SK-N-SH (cell line): ENCODE data around the gene ACTC1. TPM values are rescaled to one million over a fixed set of nuclear protein-coding genes. Genes with fewer than 3 reads are reported as not detected.
A peak's percentile ranks its signal among the peaks of the same experiment; 100 is the strongest.

ENCODE experiments used
- CTCF ChIA-PET: fragments of 300-600, 350-600 bp; formaldehyde crosslinking; extraction: SDS; loops from one replicate; lab custom pipeline; 2021; lab: Yijun Ruan, JAX
- POLR2A ChIA-PET: fragments of 350-600 bp; sonication (Branson Sonifier 250); formaldehyde crosslinking; extraction: SDS; loops from one replicate; lab custom pipeline; 2020; ENCODE audit warnings: antibody characterized with exemption, inconsistent platforms; lab: Yijun Ruan, JAX
- DNase-seq: peaks from one replicate; pipeline ENCODE4 v3.0.0; 2012
- H2AFZ ChIP-seq: fragments of 200-600 bp; sonication (generic); 2 replicates; pipeline ENCODE4 v1.8.1; 2016; ENCODE audit warnings: antibody characterized with exemption, mild to moderate bottlenecking, low read depth
- H3F3A ChIP-seq: fragments of 200-600 bp; sonication (generic); replicated peaks from 2 replicates; pipeline ENCODE3; 2016; ENCODE audit warnings: antibody characterized with exemption, mild to moderate bottlenecking; ENCODE audit not compliant: insufficient read depth
- H3K27ac ChIP-seq, 2 experiments: fragments of 200-500 bp in 1 of 2; fragments of 200-600 bp in 1 of 2; sonication (Bioruptor generic) in 1 of 2; sonication (generic), shearing (Covaris generic) in 1 of 2; 2 replicates each; pipeline versions ENCODE4 v1.5.1 to v1.6.1; 2014 to 2016; ENCODE audit warnings: low read depth in 2 of 2, inconsistent platforms in 1 of 2, low read length in 1 of 2, mild to moderate bottlenecking in 1 of 2, mixed read lengths in 1 of 2
- H3K27me3 ChIP-seq: fragments of 200-600 bp; sonication (generic), shearing (Covaris generic); 2 replicates; pipeline ENCODE4 v1.6.1; 2016; ENCODE audit warnings: mixed run types; ENCODE audit not compliant: insufficient read depth
- H3K36me3 ChIP-seq, 2 experiments: fragments of 200-500 bp in 1 of 2; fragments of 200-600 bp in 1 of 2; sonication (Bioruptor generic) in 1 of 2; sonication (generic) in 1 of 2; replicated peaks in 1 of 2; 2 replicates each; pipeline versions ENCODE3 to v1.5.1; 2014 to 2016; ENCODE audit warnings: low read length in 1 of 2, mild to moderate bottlenecking in 1 of 2; ENCODE audit not compliant: insufficient read depth in 2 of 2, control insufficient read depth in 1 of 2
- H3K4me1 ChIP-seq, 2 experiments: fragments of 200-500 bp in 1 of 2; fragments of 200-600 bp in 1 of 2; sonication (Bioruptor generic) in 1 of 2; sonication (generic), shearing (Covaris generic) in 1 of 2; 2 replicates each; pipeline versions ENCODE4 v1.5.1 to v1.6.1; 2014 to 2016; ENCODE audit warnings: low read depth in 1 of 2, low read length in 1 of 2, mixed run types in 1 of 2; ENCODE audit not compliant: insufficient read depth in 2 of 2, control insufficient read depth in 1 of 2
- H3K4me2 ChIP-seq: fragments of 200-600 bp; sonication (generic), shearing (Covaris generic); 2 replicates; pipeline ENCODE4 v1.6.1; 2017; ENCODE audit warnings: mixed run types
- H3K4me3 ChIP-seq, 2 experiments: fragments of 200-500 bp in 1 of 2; fragments of 200-600 bp in 1 of 2; sonication (Bioruptor generic) in 1 of 2; sonication (generic), shearing (Covaris generic) in 1 of 2; 2 replicates each; pipeline versions ENCODE4 v1.5.1 to v1.8.1; 2014 to 2016; ENCODE audit warnings: low read depth in 2 of 2, inconsistent platforms in 1 of 2, low read length in 1 of 2, mild to moderate bottlenecking in 1 of 2, mixed read lengths in 1 of 2, moderate library complexity in 1 of 2
- H3K79me2 ChIP-seq: fragments of 200-600 bp; sonication (generic); 2 replicates; pipeline ENCODE4 v1.8.1; 2017; ENCODE audit warnings: mild to moderate bottlenecking; ENCODE audit not compliant: insufficient read depth
- H3K9ac ChIP-seq: fragments of 200-600 bp; sonication (generic); 2 replicates; pipeline ENCODE4 v1.6.1; 2017; ENCODE audit warnings: mixed run types
- H3K9me2 ChIP-seq: fragments of 200-600 bp; sonication (generic); 2 replicates; pipeline ENCODE4 v1.6.1; 2017; ENCODE audit warnings: mixed run types
- H3K9me3 ChIP-seq: fragments of 200-600 bp; sonication (generic); 2 replicates; pipeline ENCODE4 v1.6.1; 2017; ENCODE audit warnings: mixed run types, mild to moderate bottlenecking, moderate library complexity
- H4K20me1 ChIP-seq: fragments of 200-600 bp; sonication (generic); 2 replicates; pipeline ENCODE4 v1.6.1; 2017; ENCODE audit warnings: mild to moderate bottlenecking, mixed run types; ENCODE audit not compliant: insufficient read depth
- CTCF ChIP-seq: fragments of 200-600 bp; sonication (generic); IDR thresholded peaks from 2 replicates; pipeline ENCODE4 v1.6.1; 2017; ENCODE audit warnings: antibody characterized with exemption, mild to moderate bottlenecking, moderate library complexity
- EP300 ChIP-seq, 2 experiments: IDR thresholded peaks; 2 replicates each; pipeline versions ENCODE4 v1.4.0 to v1.6.1; 2012; ENCODE audit warnings: borderline replicate concordance in 1 of 2, low read depth in 1 of 2, low read length in 1 of 2
- EZH2phosphoT487 ChIP-seq: fragments of 200-600 bp; sonication (generic); IDR thresholded peaks from 2 replicates; pipeline ENCODE4 v1.6.1; 2017; ENCODE audit warnings: low read depth, mixed run types, mild to moderate bottlenecking, antibody characterized with exemption, moderate library complexity, borderline replicate concordance
- FOSL2 ChIP-seq: IDR thresholded peaks from 2 replicates; pipeline ENCODE4 v1.4.0; 2012; ENCODE audit warnings: low read depth, mild to moderate bottlenecking, moderate library complexity, borderline replicate concordance
- FOXJ3 ChIP-seq: sonication (generic); formaldehyde crosslinking; IDR thresholded peaks from 2 replicates; pipeline ENCODE4 v1.5.1; 2020; ENCODE audit warnings: mild to moderate bottlenecking, missing genetic modification reagents
- GATA2 ChIP-seq: sonication (generic); formaldehyde crosslinking; IDR thresholded peaks from 2 replicates; pipeline ENCODE4 v1.5.0; 2020; ENCODE audit warnings: mild to moderate bottlenecking, missing genetic modification reagents
- JUND ChIP-seq: IDR thresholded peaks from 2 replicates; pipeline ENCODE4 v1.4.0; 2012
- RCOR1 ChIP-seq: fragments of 150-350 bp; IDR thresholded peaks from 2 replicates; pipeline ENCODE4 v1.6.1; 2017; ENCODE audit warnings: antibody characterized with exemption, low read length
- REST ChIP-seq: IDR thresholded peaks from 2 replicates; pipeline ENCODE4 v1.6.1; 2012; ENCODE audit warnings: mild to moderate bottlenecking, low read depth, low read length, moderate library complexity
- RXRA ChIP-seq: IDR thresholded peaks from 2 replicates; pipeline ENCODE4 v1.4.0; 2012; ENCODE audit warnings: low read depth, mild to moderate bottlenecking, borderline replicate concordance
- SIN3A ChIP-seq: IDR thresholded peaks from 2 replicates; pipeline ENCODE4 v1.6.1; 2012; ENCODE audit warnings: low read depth, mild to moderate bottlenecking, low read length, moderate library complexity, borderline replicate concordance
- TAF1 ChIP-seq: IDR thresholded peaks from 2 replicates; pipeline ENCODE4 v1.6.1; 2012; ENCODE audit warnings: low read depth, mild to moderate bottlenecking, low read length, moderate library complexity, borderline replicate concordance
- USF2 ChIP-seq: fragments of 150-350 bp; IDR thresholded peaks from 2 replicates; pipeline ENCODE4 v1.6.1; 2017; ENCODE audit warnings: antibody characterized with exemption, low read length, low read depth, borderline replicate concordance
- WGBS: methylation state at CpG from one replicate; pipeline ENCODE4 v1.1.6; 2017; ENCODE audit warnings: low lambda C conversion rate; 5-methylcytosine and 5-hydroxymethylcytosine counted together
- polyA plus RNA-seq, 3 experiments: library from polyadenylated mRNA; depleted of rRNA; stranded (reverse); fragments of >200 nt; gene quantifications; 2 replicates each; pipeline ENCODE4 v1.2.3, GENCODE V29; 2012

The ACTC1 gene
- polyA plus RNA-seq, 1 of the 3 experiments (the other 2 are of a cell fraction) = not detected

- Histone ChIP-seq H3K27me3 (peaks cover 30% of the 10 kb centered on the region), H3K4me2 (no peak overlapping the region), H2AFZ (no peak overlapping the region), H3K79me2 (no peaks in the 10 kb centered on the region), H3K9ac (no peak overlapping the region), H3F3A (no peaks in the 10 kb centered on the region), H3K36me3 (no peaks in the 10 kb centered on the region), H3K4me3 (no peak overlapping the region), H3K27ac (no peak overlapping the region), H3K9me2 (no peaks in the 10 kb centered on the region), H3K9me3 (no peaks in the 10 kb centered on the region), H4K20me1 (no peaks in the 10 kb centered on the region), H3K4me1 (peaks cover 0 to 2% of the 10 kb centered on the region in 2 experiments; a peak in 1 of 4 replicates)
- WGBS = 78% methylated on average over 11 of the region's 11 CpGs
- no peak for DNase-seq
- no peak for TF ChIP-seq FOXJ3
- no peak for TF ChIP-seq RCOR1
- TF ChIP-seq EP300 (IDR thresholded peaks at IDR 0.05; ENCODE audit: borderline replicate concordance in 1 of 2, low read depth in 1 of 2, low read length in 1 of 2) = no peak
- no peak for TF ChIP-seq FOSL2
- TF ChIP-seq REST = peak; percentile 98
- TF ChIP-seq GATA2 (CRISPR knock-in tag) = no peak
- ChIA-PET POLR2A (no interaction called here), CTCF (no interaction called here)
Observed at GRCh38 chr15:34753236-34753894, 42.0 kb downstream of the ACTC1 start.

- no peak for DNase-seq
Observed at GRCh38 chr15:34749691-34750090, 45.7 kb downstream of the ACTC1 start.

More at GRCh38 chr15:34749691-34750090, 45.7 kb downstream of the ACTC1 start:
- Histone ChIP-seq H3K4me3 (no peak overlapping the region), H3K36me3 (no peaks in the 10 kb centered on the region), H3K4me2 (no peak overlapping the region), H3K9ac (no peak overlapping the region), H3K9me3 (no peaks in the 10 kb centered on the region), H3K27ac (no peak overlapping the region), H3K4me1 (no peaks in the 10 kb centered on the region; a peak in 1 of 4 replicates), H2AFZ (no peak overlapping the region), H3K27me3 (peaks cover 10% of the 10 kb centered on the region), H3F3A (no peaks in the 10 kb centered on the region), H3K79me2 (no peaks in the 10 kb centered on the region), H3K9me2 (no peaks in the 10 kb centered on the region), H4K20me1 (no peaks in the 10 kb centered on the region)
- TF ChIP-seq TAF1 (no peak), CTCF (no peak), SIN3A (no peak), FOXJ3 (no peak), USF2 (no peak), EZH2phosphoT487 (no peak), RXRA (no peak), RCOR1 (no peak), JUND (no peak)
- WGBS = 42% methylated on average over 4 of the region's 4 CpGs
- CTCF ChIA-PET = interaction anchor here (0.6 kb wide), 1 partner anchor 16 kb away, joined by 3 read pairs; no protein-coding TSS in a partner anchor
- POLR2A ChIA-PET = no interaction called here
